IPS-NIHi11 (cell line): ENCODE data around the gene IFNAR2.

ENCODE experiments used
- DNase-seq: peaks from one replicate; pipeline ENCODE4 v3.0.0; 2012; ENCODE audit warnings: mixed read lengths, low spot score

Gene IFNAR2

GRCh38 chr21:33267250-33267649 is 37.5 kb downstream of the IFNAR2 start:
- DNase-seq = no peak

- no peak for DNase-seq
Observed at GRCh38 chr21:33268393-33268736, 38.6 kb downstream of the IFNAR2 start.

GRCh38 chr21:33268737-33269441 is 39.2 kb downstream of the IFNAR2 start:
- peak; percentile 43 for DNase-seq

GRCh38 chr21:33270986-33271385 is 41.2 kb downstream of the IFNAR2 start:
- DNase-seq = no peak

GRCh38 chr21:33273044-33273443 is 43.3 kb downstream of the IFNAR2 start:
- no peak for DNase-seq

GRCh38 chr21:33278721-33279120 is 49.0 kb downstream of the IFNAR2 start:
- DNase-seq = no peak

- DNase-seq = no peak
Observed at GRCh38 chr21:33279330-33279820, 49.6 kb downstream of the IFNAR2 start.
